ENCODE results near the gene CRLF1.

CRLF1 gene

GRCh38 chr19:18637673-18638630, 31.4 kb upstream of the CRLF1 start:
- no peak overlapping the region for H2AK5ac ChIP-seq (ENCODE audit: low read length)
- DNase-seq = no peak
- no peaks in the 10 kb centered on the region for H3K79me2 ChIP-seq (ENCODE audit: control insufficient read depth, insufficient read depth, low read length)
- H3K56ac ChIP-seq (ENCODE audit: low read length) = no peak overlapping the region
- no peak overlapping the region for H3K4ac ChIP-seq (ENCODE audit: low read depth, low read length)
- no peak overlapping the region for H2BK120ac ChIP-seq (ENCODE audit: low read depth, low read length)
- no CpG with 5 or more reads among the region's 3 CpGs for WGBS (ENCODE audit: extremely low coverage, insufficient coverage, low lambda C conversion rate)
- no peaks in the 10 kb centered on the region for H3K4me1 ChIP-seq (ENCODE audit: control insufficient read depth, low read depth, low read length)
- no peak overlapping the region for H3K27ac ChIP-seq (ENCODE audit: low read depth, low read length)
- H3K27me3 ChIP-seq (ENCODE audit: insufficient read depth, low read length, poor library complexity) = no peaks in the 10 kb centered on the region
- peaks cover 2% of the 10 kb centered on the region for H3K79me1 ChIP-seq (ENCODE audit: low read length)
- no peak overlapping the region for H3K4me3 ChIP-seq (ENCODE audit: low read length)
- H2BK5ac ChIP-seq (ENCODE audit: low read length) = no peak overlapping the region
- H4K5ac ChIP-seq (ENCODE audit: low read length) = no peak overlapping the region
- H3K23ac ChIP-seq (ENCODE audit: low read length) = no peak overlapping the region
- H3K4me2 ChIP-seq (ENCODE audit: low read length) = no peak overlapping the region
- no peak overlapping the region for H4K8ac ChIP-seq (ENCODE audit: low read depth, low read length)
- H3K36me3 ChIP-seq (ENCODE audit: control insufficient read depth, insufficient read depth, low read length) = no peaks in the 10 kb centered on the region
- no peak overlapping the region for H2BK15ac ChIP-seq (replicated peaks; ENCODE audit: low read depth)
- H3K18ac ChIP-seq (ENCODE audit: low read length) = no peak overlapping the region
- H3K9ac ChIP-seq (ENCODE audit: low read length) = no peak overlapping the region

DNA sequence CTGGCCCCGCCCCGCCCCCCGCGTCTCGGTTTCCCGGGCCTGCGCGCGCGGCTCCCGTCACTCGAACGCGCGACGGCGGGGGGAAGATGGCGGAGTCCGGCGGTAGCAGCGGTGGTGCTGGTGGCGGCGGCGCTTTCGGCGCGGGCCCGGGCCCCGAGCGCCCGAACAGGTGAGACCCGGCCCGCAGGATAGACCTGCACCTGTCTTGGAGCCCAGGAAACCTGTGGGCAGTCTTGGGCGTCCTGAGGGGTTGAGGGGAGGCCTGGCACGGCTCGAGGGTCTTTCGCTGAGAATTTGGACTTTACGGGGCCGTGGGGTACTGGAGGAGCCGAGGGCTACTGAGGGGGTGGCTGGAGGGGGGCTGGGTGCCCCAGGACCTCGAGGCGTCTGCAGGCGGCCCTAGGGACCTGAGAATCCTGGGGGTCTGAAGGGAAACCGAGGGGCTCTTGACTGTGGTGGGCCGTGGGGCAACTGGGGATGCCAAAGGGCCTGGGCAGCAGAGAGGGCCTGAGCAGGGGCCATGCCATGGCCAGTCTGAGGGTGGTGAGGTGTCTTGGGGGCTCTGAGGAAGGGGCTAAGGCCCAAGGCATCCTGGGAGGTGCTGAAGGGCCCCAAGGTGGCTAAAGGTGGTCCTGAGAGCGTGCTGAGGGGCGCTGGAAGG, 30.5 kb upstream of the CRLF1 start, which contains the start of gene KLHL26:
Gene KLHL26, plus strand, starts transcription at position 60 of the 661 bp plus-strand sequence. Its CDS starts 27 bp downstream, at position 87.
- no peak within 1 kb of the TSS for H3K4ac ChIP-seq (ENCODE audit: low read depth, low read length)
- H3K9ac ChIP-seq (ENCODE audit: low read length) = peak within 1 kb of the TSS; percentile 65
- no peaks in the 10 kb centered on the region for H3K27me3 ChIP-seq (ENCODE audit: insufficient read depth, low read length, poor library complexity)
- no peak within 1 kb of the TSS for H4K5ac ChIP-seq (ENCODE audit: low read length)
- no peak within 1 kb of the TSS for H2BK15ac ChIP-seq (replicated peaks; ENCODE audit: low read depth)
- H3K4me1 ChIP-seq (ENCODE audit: control insufficient read depth, low read depth, low read length) = no peaks in the 10 kb centered on the region
- WGBS (ENCODE audit: extremely low coverage, insufficient coverage, low lambda C conversion rate) = no CpG with 5 or more reads among the region's 47 CpGs
- H3K4me3 ChIP-seq (ENCODE audit: low read length) = peak within 1 kb of the TSS; percentile 51
- no peak within 1 kb of the TSS for H2BK120ac ChIP-seq (ENCODE audit: low read depth, low read length)
- H3K23ac ChIP-seq (ENCODE audit: low read length) = no peak within 1 kb of the TSS
- DNase-seq = no peak
- no peaks in the 10 kb centered on the region for H3K79me2 ChIP-seq (ENCODE audit: control insufficient read depth, insufficient read depth, low read length)
- no peak within 1 kb of the TSS for H2AK5ac ChIP-seq (ENCODE audit: low read length)
- no peak within 1 kb of the TSS for H4K8ac ChIP-seq (ENCODE audit: low read depth, low read length)
- no peak within 1 kb of the TSS for H2BK5ac ChIP-seq (ENCODE audit: low read length)
- H3K79me1 ChIP-seq (ENCODE audit: low read length) = peaks cover 2% of the 10 kb centered on the region
- H3K4me2 ChIP-seq (ENCODE audit: low read length) = peak within 1 kb of the TSS; percentile 46
- no peak within 1 kb of the TSS for H3K18ac ChIP-seq (ENCODE audit: low read length)
- H3K27ac ChIP-seq (ENCODE audit: low read depth, low read length) = no peak within 1 kb of the TSS
- peak within 1 kb of the TSS; percentile 76 for H3K56ac ChIP-seq (ENCODE audit: low read length)
- no peaks in the 10 kb centered on the region for H3K36me3 ChIP-seq (ENCODE audit: control insufficient read depth, insufficient read depth, low read length)

GRCh38 chr19:18636183-18636968, 29.8 kb upstream of the CRLF1 start:
- Histone ChIP-seq H3K27ac (ENCODE audit: low read depth, low read length) (no peak overlapping the region), H3K4me1 (ENCODE audit: control insufficient read depth, low read depth, low read length) (no peaks in the 10 kb centered on the region)

DNA sequence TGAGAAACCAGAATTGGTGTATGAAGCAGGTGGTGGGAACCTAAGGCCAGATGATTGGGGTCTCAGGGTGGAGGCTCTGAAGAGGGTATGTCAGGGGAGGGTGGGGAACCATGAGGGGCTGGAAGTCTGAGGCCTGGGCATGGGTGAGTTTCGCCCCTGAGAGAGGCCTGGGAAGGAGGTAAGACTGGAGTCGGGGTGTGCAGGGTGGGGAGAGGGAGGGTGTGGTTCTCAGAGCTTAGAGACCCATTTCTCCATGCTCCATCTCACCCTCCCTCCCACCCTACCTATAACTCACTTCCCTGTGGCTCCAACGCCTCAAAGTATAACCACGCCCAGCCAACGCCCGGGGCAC, 29.2 kb upstream of the CRLF1 start:
- H4K8ac ChIP-seq (ENCODE audit: low read depth, low read length) = no peak overlapping the region
- no peaks in the 10 kb centered on the region for H3K27me3 ChIP-seq (ENCODE audit: insufficient read depth, low read length, poor library complexity)
- DNase-seq = no peak
- H3K23ac ChIP-seq (ENCODE audit: low read length) = no peak overlapping the region
- H2BK15ac ChIP-seq (replicated peaks; ENCODE audit: low read depth) = no peak overlapping the region
- H3K18ac ChIP-seq (ENCODE audit: low read length) = no peak overlapping the region
- no CpG with 5 or more reads among the region's 6 CpGs for WGBS (ENCODE audit: extremely low coverage, insufficient coverage, low lambda C conversion rate)
- no peak overlapping the region for H2BK120ac ChIP-seq (ENCODE audit: low read depth, low read length)
- no peak overlapping the region for H2BK5ac ChIP-seq (ENCODE audit: low read length)
- no peaks in the 10 kb centered on the region for H3K36me3 ChIP-seq (ENCODE audit: control insufficient read depth, insufficient read depth, low read length)
- H4K5ac ChIP-seq (ENCODE audit: low read length) = no peak overlapping the region
- H3K79me1 ChIP-seq (ENCODE audit: low read length) = peaks cover 2% of the 10 kb centered on the region
- H3K4me2 ChIP-seq (ENCODE audit: low read length) = no peak overlapping the region
- H2AK5ac ChIP-seq (ENCODE audit: low read length) = no peak overlapping the region
- H3K4me1 ChIP-seq (ENCODE audit: control insufficient read depth, low read depth, low read length) = no peaks in the 10 kb centered on the region
- no peak overlapping the region for H3K4me3 ChIP-seq (ENCODE audit: low read length)
- H3K9ac ChIP-seq (ENCODE audit: low read length) = no peak overlapping the region
- H3K79me2 ChIP-seq (ENCODE audit: control insufficient read depth, insufficient read depth, low read length) = no peaks in the 10 kb centered on the region
- no peak overlapping the region for H3K27ac ChIP-seq (ENCODE audit: low read depth, low read length)
- H3K4ac ChIP-seq (ENCODE audit: low read depth, low read length) = no peak overlapping the region
- no peak overlapping the region for H3K56ac ChIP-seq (ENCODE audit: low read length)

More at GRCh38 chr19:18636183-18636968, 29.8 kb upstream of the CRLF1 start:
- Histone ChIP-seq H4K5ac (ENCODE audit: low read length) (no peak overlapping the region), H3K23ac (ENCODE audit: low read length) (no peak overlapping the region), H2BK5ac (ENCODE audit: low read length) (no peak overlapping the region), H2BK15ac (replicated peaks; ENCODE audit: low read depth) (no peak overlapping the region), H3K4me3 (ENCODE audit: low read length) (no peak overlapping the region), H3K27me3 (ENCODE audit: insufficient read depth, low read length, poor library complexity) (no peaks in the 10 kb centered on the region), H3K56ac (ENCODE audit: low read length) (peak overlapping the region; percentile 64), H2BK120ac (ENCODE audit: low read depth, low read length) (no peak overlapping the region), H3K4ac (ENCODE audit: low read depth, low read length) (no peak overlapping the region), H3K79me2 (ENCODE audit: control insufficient read depth, insufficient read depth, low read length) (no peaks in the 10 kb centered on the region), H3K4me2 (ENCODE audit: low read length) (peak overlapping the region; percentile 44), H4K8ac (ENCODE audit: low read depth, low read length) (no peak overlapping the region), H3K79me1 (ENCODE audit: low read length) (peaks cover 2% of the 10 kb centered on the region), H3K18ac (ENCODE audit: low read length) (no peak overlapping the region), H2AK5ac (ENCODE audit: low read length) (no peak overlapping the region), H3K9ac (ENCODE audit: low read length) (no peak overlapping the region), H3K36me3 (ENCODE audit: control insufficient read depth, insufficient read depth, low read length) (no peaks in the 10 kb centered on the region)
- peak; percentile 99 for DNase-seq
- WGBS (ENCODE audit: extremely low coverage, insufficient coverage, low lambda C conversion rate) = no CpG with 5 or more reads among the region's 44 CpGs

DNA sequence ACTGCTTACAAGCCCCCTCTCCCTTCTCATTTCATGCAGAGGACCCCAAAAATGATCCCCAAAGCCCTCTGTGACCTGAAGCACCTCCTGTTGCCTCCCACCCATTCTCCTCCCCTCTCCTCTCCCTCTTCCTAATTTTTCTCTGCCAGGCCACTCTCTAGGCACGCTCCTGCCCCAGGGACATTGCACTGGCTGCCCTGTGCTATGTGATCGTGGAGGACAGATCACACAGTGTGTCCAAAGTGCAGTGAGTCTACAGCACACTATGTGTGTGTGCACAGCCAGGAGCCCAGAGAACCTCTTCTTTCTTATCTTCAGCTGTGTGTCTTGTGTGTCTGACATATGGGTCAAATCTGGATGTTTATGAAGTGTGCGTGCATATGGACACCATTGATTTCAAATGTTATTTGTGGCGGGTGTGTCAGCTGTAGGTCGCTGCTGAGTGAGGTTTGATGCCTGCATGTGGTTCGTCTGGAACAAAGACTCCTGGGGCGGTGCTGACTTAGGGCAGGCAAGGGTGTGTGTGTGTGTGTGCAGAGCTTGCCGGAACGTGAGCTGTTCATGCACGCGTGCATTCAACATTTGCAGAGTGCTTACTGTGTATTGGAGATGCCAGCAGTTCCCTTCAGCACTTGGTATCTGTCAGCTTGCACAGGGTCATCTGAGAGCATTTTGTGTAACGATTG, 28.2 kb upstream of the CRLF1 start:
- Histone ChIP-seq H3K27me3 (ENCODE audit: insufficient read depth, low read length, poor library complexity) (no peaks in the 10 kb centered on the region), H2BK15ac (replicated peaks; ENCODE audit: low read depth) (no peak overlapping the region), H3K4ac (ENCODE audit: low read depth, low read length) (no peak overlapping the region), H4K8ac (ENCODE audit: low read depth, low read length) (no peak overlapping the region), H3K4me3 (ENCODE audit: low read length) (no peak overlapping the region), H2AK5ac (ENCODE audit: low read length) (no peak overlapping the region), H3K36me3 (ENCODE audit: control insufficient read depth, insufficient read depth, low read length) (no peaks in the 10 kb centered on the region), H2BK120ac (ENCODE audit: low read depth, low read length) (no peak overlapping the region), H3K27ac (ENCODE audit: low read depth, low read length) (no peak overlapping the region), H3K79me1 (ENCODE audit: low read length) (peaks cover 2% of the 10 kb centered on the region), H3K4me1 (ENCODE audit: control insufficient read depth, low read depth, low read length) (no peaks in the 10 kb centered on the region), H3K79me2 (ENCODE audit: control insufficient read depth, insufficient read depth, low read length) (no peaks in the 10 kb centered on the region), H3K9ac (ENCODE audit: low read length) (no peak overlapping the region), H3K23ac (ENCODE audit: low read length) (no peak overlapping the region), H4K5ac (ENCODE audit: low read length) (no peak overlapping the region), H3K4me2 (ENCODE audit: low read length) (no peak overlapping the region), H3K18ac (ENCODE audit: low read length) (no peak overlapping the region), H2BK5ac (ENCODE audit: low read length) (no peak overlapping the region), H3K56ac (ENCODE audit: low read length) (no peak overlapping the region)
- no peak for DNase-seq
- no CpG with 5 or more reads among the region's 12 CpGs for WGBS (ENCODE audit: extremely low coverage, insufficient coverage, low lambda C conversion rate)

Measured in mesendoderm (in vitro differentiated cells).